T-helper 2 cell treated with Interferon-gamma antibody and Interleukin-4, amounts not matched to agents 5 μg/mL and 100 μg/mL, for 36 hours (primary cell): ENCODE results near the gene OCSTAMP.

Experiments
- DNase-seq: peaks from one replicate; pipeline ENCODE4 v3.0.0; 2021; ENCODE audit warnings: low spot score
- H3K27ac Mint-ChIP-seq: one replicate; pipeline ENCODE4 v1.8.0; 2021; ENCODE audit warnings: mild to moderate bottlenecking, mixed read lengths
- H3K27me3 Mint-ChIP-seq: one replicate; pipeline ENCODE4 v1.8.0; 2021; ENCODE audit warnings: low read depth, mixed read lengths
- H3K36me3 Mint-ChIP-seq: one replicate; pipeline ENCODE4 v1.8.0; 2021; ENCODE audit warnings: low read depth, mixed read lengths
- H3K4me1 Mint-ChIP-seq: one replicate; pipeline ENCODE4 v1.8.0; 2021; ENCODE audit warnings: low read depth, mixed read lengths
- H3K4me3 Mint-ChIP-seq: one replicate; pipeline ENCODE4 v1.8.0; 2022; ENCODE audit warnings: mild to moderate bottlenecking, moderate library complexity, mixed read lengths
- H3K9me3 Mint-ChIP-seq: one replicate; pipeline ENCODE4 v1.8.0; 2021; ENCODE audit warnings: mixed read lengths

Gene OCSTAMP

DNA sequence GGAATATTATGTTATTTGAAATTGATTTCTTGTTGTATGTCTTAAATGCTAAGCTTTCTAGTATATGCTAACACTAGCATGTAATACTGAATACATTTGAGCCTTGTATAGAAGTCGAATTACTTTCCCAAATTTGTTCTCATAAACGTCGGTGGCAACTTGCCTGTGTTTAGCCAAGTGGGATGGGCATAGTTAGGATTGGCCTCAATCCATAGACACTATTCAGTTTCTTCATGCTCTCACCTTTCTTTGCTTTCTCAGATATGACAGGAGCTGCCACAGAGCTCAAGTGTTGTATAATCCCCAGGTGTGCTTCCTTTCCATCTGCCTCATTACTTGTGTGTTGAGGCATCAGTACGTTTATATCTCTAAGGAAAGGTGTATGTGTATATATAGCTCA, 56.4 kb downstream of the OCSTAMP start:
- Mint-ChIP-seq H3K27ac (no peak overlapping the region), H3K9me3 (peaks cover 23% of the 10 kb centered on the region), H3K27me3 (peaks cover 20% of the 10 kb centered on the region), H3K36me3 (no peaks in the 10 kb centered on the region), H3K4me1 (no peaks in the 10 kb centered on the region), H3K4me3 (no peak overlapping the region)
- no peak for DNase-seq

DNA sequence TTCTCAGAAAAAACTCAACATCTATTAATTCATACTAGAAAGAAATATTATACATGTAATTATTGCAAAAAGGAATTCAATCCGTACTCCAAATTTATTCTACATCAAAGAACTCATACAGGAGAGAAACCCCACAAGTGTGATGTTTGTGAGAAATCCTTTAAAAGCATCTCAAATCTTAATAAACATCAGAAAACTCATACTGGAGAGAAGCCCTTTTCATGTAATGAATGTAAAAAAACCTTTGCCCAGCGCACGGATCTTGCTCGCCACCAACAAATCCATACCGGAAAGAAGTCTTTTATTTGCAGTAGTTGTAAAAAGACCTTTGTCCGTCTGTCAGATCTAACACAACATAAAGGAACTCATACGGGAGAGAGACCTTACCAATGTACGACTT, 59.1 kb downstream of the OCSTAMP start:
- Mint-ChIP-seq H3K27ac (no peak overlapping the region), H3K9me3 (peaks cover 5% of the 10 kb centered on the region), H3K27me3 (peaks cover 27% of the 10 kb centered on the region), H3K4me1 (no peaks in the 10 kb centered on the region), H3K36me3 (no peaks in the 10 kb centered on the region), H3K4me3 (no peak overlapping the region)
- no peak for DNase-seq
